DND-41 (cell line): ENCODE measurements around the gene FOXJ3.

ENCODE experiments used
- CTCF ChIP-seq: IDR thresholded peaks from 2 replicates; pipeline ENCODE4 v1.5.1; 2012; ENCODE audit warnings: borderline replicate concordance, low read length, moderate library complexity, mild to moderate bottlenecking; ENCODE audit not compliant: poor library complexity, severe bottlenecking; ENCODE audit errors: extremely low read depth
- EZH2 ChIP-seq: IDR thresholded peaks from 3 replicates; pipeline ENCODE4 v1.6.1; 2012; ENCODE audit warnings: borderline replicate concordance, low read depth, mild to moderate bottlenecking, moderate library complexity, low read length, inconsistent platforms; ENCODE audit not compliant: severe bottlenecking

DNA sequence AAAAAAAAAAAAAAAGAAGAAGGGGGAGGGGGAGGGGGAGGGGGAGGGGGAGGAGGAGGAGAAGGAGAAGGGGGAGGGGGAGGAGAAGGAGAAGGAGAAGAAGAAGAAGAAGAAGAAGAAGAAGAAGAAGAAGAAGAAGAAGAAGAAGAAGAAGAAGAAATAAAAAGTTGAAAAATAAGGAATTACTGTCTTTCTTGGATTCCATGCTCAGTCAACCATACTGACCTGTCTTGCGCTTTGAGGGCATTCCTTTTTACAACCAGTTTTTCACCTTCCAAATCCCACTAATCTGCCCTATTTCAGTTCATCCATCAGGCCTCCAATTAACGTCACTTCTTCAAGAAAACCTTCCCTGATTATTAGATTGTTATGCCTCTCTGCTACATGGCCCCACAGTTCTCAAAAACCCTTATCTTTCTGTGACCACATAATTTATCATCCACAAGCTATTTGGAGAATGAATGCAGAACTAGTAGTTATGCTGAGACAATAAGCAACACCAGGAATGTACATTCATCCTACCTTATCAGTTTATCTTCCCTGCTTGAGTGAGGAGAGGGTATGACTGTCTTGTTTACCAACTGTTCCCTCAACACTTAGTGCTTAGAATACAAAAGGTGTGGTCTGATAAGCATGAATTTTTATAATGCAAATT lies 113.0 kb downstream of the FOXJ3 start:
- TF ChIP-seq CTCF (no peak), EZH2 (no peak)
